ENCODE measurements around the gene HNF4A.

GRCh38 chr20:44439318-44439717 lies 83.8 kb downstream of the HNF4A start:
- TF ChIP-seq HDAC6 (IDR thresholded peaks at IDR 0.05; ENCODE audit: low read depth, low read length) (no peak), POGZ (CRISPR knock-in tag; IDR thresholded peaks at IDR 0.05) (no peak), JUND (CRISPR knock-in tag; IDR thresholded peaks at IDR 0.05) (no peak), POLR2AphosphoS2 (IDR thresholded peaks at IDR 0.05; ENCODE audit: low read depth, low read length) (no peak), SKIL (CRISPR knock-in tag; IDR thresholded peaks at IDR 0.05; ENCODE audit: borderline replicate concordance) (no peak), KDM5A (IDR thresholded peaks at IDR 0.05; ENCODE audit: borderline replicate concordance, low read length) (no peak), MAFK (conservative IDR thresholded peaks at IDR 0.05 in 1 of 2, IDR thresholded peaks at IDR 0.05 in 1 of 2; ENCODE audit: low read length in 2 of 2) (no peak), TBL1XR1 (IDR thresholded peaks at IDR 0.05; ENCODE audit: borderline replicate concordance, low read length, partially characterized antibody) (no peak), POLR2AphosphoS5 (IDR thresholded peaks at IDR 0.05; ENCODE audit: low read depth, low read length) (no peak)
- TF ChIP-seq, protein P1, sequence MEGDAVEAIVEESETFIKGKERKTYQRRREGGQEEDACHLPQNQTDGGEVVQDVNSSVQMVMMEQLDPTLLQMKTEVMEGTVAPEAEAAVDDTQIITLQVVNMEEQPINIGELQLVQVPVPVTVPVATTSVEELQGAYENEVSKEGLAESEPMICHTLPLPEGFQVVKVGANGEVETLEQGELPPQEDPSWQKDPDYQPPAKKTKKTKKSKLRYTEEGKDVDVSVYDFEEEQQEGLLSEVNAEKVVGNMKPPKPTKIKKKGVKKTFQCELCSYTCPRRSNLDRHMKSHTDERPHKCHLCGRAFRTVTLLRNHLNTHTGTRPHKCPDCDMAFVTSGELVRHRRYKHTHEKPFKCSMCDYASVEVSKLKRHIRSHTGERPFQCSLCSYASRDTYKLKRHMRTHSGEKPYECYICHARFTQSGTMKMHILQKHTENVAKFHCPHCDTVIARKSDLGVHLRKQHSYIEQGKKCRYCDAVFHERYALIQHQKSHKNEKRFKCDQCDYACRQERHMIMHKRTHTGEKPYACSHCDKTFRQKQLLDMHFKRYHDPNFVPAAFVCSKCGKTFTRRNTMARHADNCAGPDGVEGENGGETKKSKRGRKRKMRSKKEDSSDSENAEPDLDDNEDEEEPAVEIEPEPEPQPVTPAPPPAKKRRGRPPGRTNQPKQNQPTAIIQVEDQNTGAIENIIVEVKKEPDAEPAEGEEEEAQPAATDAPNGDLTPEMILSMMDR (CRISPR knock-in tag; IDR thresholded peaks at IDR 0.05): no peak
